Naive B cell (primary cell): ENCODE results near the gene WNT1. TPM values are rescaled to one million over a fixed set of nuclear protein-coding genes. Genes with fewer than 3 reads are reported as not detected.
A peak's percentile ranks its signal among the peaks of the same experiment; 100 is the strongest.

Experiments
- ATAC-seq, 2 donors: fragments of 150-1000 bp; cut with Tn5 transposase; 2 replicates each; pipeline ENCODE4 v1.10.0; 2021; ENCODE audit warnings: low read depth in 2 of 2, mild to moderate bottlenecking in 2 of 2, moderate library complexity in 2 of 2
- DNase-seq: peaks from one replicate; pipeline ENCODE4 v3.0.0; 2022
- H3K27ac Mint-ChIP-seq, 6 donors: one replicate each; pipeline ENCODE4 v1.8.0; 2020 to 2022; ENCODE audit warnings: mild to moderate bottlenecking in 6 of 6, mixed read lengths in 6 of 6, moderate library complexity in 5 of 6, inconsistent platforms in 2 of 6
- H3K27me3 Mint-ChIP-seq, 3 donors: one replicate each; pipeline ENCODE4 v1.8.0; 2021 to 2022; ENCODE audit warnings: mixed read lengths in 3 of 3, mild to moderate bottlenecking in 1 of 3
- H3K36me3 Mint-ChIP-seq, 2 donors: one replicate each; pipeline ENCODE4 v1.8.0; 2020 to 2022; ENCODE audit warnings: mixed read lengths in 2 of 2, inconsistent platforms in 1 of 2, mild to moderate bottlenecking in 1 of 2
- H3K4me1 Mint-ChIP-seq, 3 donors: one replicate each; pipeline ENCODE4 v1.8.0; 2020 to 2022; ENCODE audit warnings: mixed read lengths in 3 of 3, inconsistent platforms in 1 of 3, mild to moderate bottlenecking in 1 of 3, moderate library complexity in 1 of 3
- H3K4me3 Mint-ChIP-seq, 8 donors: one replicate each; pipeline ENCODE4 v1.8.0; 2020 to 2022; ENCODE audit warnings: mild to moderate bottlenecking in 8 of 8, mixed read lengths in 8 of 8, moderate library complexity in 8 of 8, inconsistent platforms in 2 of 8
- H3K9me3 Mint-ChIP-seq, 7 donors: one replicate each; pipeline ENCODE4 v1.8.0; 2020 to 2022; ENCODE audit warnings: mixed read lengths in 7 of 7, mild to moderate bottlenecking in 5 of 7, inconsistent platforms in 2 of 7, moderate library complexity in 1 of 7
- polyA plus RNA-seq, 6 donors: library from polyadenylated mRNA; unstranded; fragments of 300-500 nt; fragmentation: Illumina TruSeq; gene quantifications; one replicate each; pipeline ENCODE4 v1.2.3, GENCODE V29; 2021; ENCODE audit warnings: low read depth in 6 of 6

The WNT1 gene
- under 1 TPM in 1 of 6 donors, not detected in 5; 0.23 TPM for polyA plus RNA-seq

DNA sequence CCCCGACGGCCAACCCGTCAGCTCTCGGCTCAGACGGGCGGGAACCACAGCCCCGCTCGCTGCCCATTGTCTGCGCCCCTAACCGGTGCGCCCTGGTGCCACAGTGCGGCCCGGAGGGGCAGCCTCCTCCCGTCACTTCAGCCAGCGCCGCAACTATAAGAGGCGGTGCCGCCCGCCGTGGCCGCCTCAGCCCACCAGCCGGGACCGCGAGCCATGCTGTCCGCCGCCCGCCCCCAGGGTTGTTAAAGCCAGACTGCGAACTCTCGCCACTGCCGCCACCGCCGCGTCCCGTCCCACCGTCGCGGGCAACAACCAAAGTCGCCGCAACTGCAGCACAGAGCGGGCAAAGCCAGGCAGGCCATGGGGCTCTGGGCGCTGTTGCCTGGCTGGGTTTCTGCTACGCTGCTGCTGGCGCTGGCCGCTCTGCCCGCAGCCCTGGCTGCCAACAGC is at the start of gene WNT1:
Gene WNT1, plus strand, starts transcription at position 32 of the 450 bp plus-strand sequence. Its CDS starts 329 bp downstream, at position 361.
- DNase-seq (no peak), ATAC-seq (peak; percentile 6 to 9)
- H3K27ac Mint-ChIP-seq: peak within 1 kb of the TSS; percentile 80 to 93 (median 86)
- H3K4me1 Mint-ChIP-seq: peaks cover 46 to 55% (median 47%) of the 10 kb centered on the region in 3 donors
- H3K9me3 Mint-ChIP-seq: no peaks in the 10 kb centered on the region
- peaks cover 52 to 82% (median 82%) of the 10 kb centered on the region in 3 donors for H3K27me3 Mint-ChIP-seq
- peaks cover 0 to 15% of the 10 kb centered on the region in 2 donors for H3K36me3 Mint-ChIP-seq
- peak within 1 kb of the TSS; percentile 84 to 94 (median 92) for H3K4me3 Mint-ChIP-seq

DNA sequence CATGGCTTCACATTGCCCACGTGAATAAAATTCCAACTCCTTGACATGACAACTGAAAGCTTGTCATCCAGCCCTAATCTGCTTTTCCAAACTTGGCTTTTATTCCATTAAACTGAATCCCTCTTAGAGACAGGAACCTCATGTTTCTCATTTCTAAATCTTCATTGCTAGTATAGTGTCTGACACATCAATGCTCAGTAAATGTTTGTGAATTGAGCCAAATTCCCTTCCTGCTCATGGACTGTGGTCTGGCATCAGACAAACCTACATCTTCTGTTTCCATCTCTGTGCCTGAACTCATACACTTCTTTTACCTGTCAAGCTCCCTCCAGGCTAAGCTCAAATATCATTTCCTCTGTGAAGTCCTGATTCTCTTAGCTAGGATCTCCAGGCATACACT is 48.6 kb upstream of the WNT1 start:
- ATAC-seq (no peak), DNase-seq (no peak)
- Mint-ChIP-seq H3K27ac (no peak overlapping the region), H3K27me3 (no peaks in the 10 kb centered on the region), H3K4me3 (peak overlapping the region in 2 of 8 donors; percentile 5 to 42), H3K9me3 (no peaks in the 10 kb centered on the region), H3K4me1 (peaks cover 5 to 13% (median 11%) of the 10 kb centered on the region in 3 donors), H3K36me3 (peaks cover 5 to 28% of the 10 kb centered on the region in 2 donors)

DNA sequence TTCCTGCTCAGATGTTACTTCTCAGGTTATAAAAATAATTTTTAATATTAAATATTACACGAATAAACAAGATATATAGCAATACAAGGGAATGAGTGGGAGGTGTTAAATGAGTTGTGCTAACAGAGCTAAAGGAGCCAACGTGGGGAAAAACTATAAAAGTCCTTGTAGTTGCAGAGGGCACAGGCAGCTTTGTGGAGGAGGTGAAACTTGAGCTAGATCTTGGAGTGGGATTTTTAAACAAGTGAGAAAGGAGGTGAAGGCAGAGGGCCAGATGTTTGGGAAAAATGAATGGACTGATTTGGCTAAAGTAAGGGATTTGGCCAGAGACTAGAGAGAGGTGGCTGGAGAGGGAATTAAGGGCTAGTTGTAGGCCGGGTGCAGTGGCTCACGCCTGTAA is 47.6 kb upstream of the WNT1 start:
- Mint-ChIP-seq H3K36me3 (peaks cover 5 to 28% of the 10 kb centered on the region in 2 donors), H3K27me3 (no peaks in the 10 kb centered on the region), H3K9me3 (no peaks in the 10 kb centered on the region), H3K4me3 (no peak overlapping the region), H3K27ac (no peak overlapping the region), H3K4me1 (peaks cover 5 to 11% (median 10%) of the 10 kb centered on the region in 3 donors)
- no peak for ATAC-seq
- DNase-seq: no peak

DNA sequence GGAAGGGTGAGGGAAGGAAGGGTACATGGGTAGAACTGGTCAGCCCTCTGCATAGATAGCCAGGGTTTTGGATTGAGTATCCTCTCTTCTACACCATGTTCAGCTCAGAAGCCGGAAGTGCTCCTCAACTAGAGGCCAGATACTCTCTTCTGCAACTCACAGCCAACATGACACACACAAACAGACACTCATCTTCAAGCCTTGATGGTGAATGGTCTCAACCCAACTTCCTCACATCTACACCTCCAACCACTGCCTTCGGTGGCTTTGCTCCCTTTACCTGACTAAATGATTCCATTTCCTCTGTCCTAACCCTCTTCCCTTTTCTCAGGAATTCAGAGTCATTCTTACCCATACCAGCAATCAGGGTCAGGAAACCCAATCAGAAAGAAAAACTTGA is 45.2 kb upstream of the WNT1 start:
- Mint-ChIP-seq H3K27ac (no peak overlapping the region), H3K9me3 (no peaks in the 10 kb centered on the region), H3K27me3 (no peaks in the 10 kb centered on the region), H3K36me3 (peaks cover 5 to 28% of the 10 kb centered on the region in 2 donors), H3K4me3 (no peak overlapping the region), H3K4me1 (peaks cover 9 to 15% (median 13%) of the 10 kb centered on the region in 3 donors)
- no peak for ATAC-seq
- DNase-seq: no peak

DNA sequence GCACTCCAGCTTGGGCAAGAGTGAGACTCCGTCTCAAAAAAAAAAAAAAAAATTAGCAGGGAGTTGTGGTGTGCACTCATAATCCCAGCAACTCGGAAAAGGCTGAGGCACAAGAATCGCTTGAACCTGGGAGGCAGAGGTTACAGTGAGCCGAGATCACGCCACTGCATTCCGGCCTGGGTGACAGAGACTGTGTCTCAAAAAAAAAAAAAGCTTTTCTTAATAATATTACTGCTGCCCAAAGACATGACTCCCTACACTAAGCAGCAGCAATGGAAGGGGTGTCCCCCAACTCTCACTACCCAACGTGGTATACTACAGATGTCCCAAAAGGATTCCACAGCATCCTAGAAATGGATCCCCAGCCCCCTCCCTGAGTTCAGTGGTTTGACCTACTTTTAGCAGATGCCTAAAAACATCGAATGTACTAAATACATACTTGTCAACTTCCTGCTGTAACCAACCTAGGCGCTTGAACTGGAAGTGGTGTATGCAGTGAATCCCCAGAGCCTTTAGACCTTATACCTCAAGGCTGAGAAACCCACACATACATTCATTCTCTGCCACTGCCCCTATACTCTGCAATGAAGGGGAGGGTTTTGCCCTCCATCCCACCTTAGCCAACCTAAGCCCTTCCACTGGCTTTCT is 44.3 kb upstream of the WNT1 start:
- DNase-seq (no peak), ATAC-seq (no peak)
- Mint-ChIP-seq H3K27ac (no peak overlapping the region), H3K27me3 (no peaks in the 10 kb centered on the region), H3K9me3 (no peaks in the 10 kb centered on the region), H3K36me3 (peaks cover 5 to 28% of the 10 kb centered on the region in 2 donors), H3K4me3 (no peak overlapping the region), H3K4me1 (peaks cover 18 to 22% (median 21%) of the 10 kb centered on the region in 3 donors)

DNA sequence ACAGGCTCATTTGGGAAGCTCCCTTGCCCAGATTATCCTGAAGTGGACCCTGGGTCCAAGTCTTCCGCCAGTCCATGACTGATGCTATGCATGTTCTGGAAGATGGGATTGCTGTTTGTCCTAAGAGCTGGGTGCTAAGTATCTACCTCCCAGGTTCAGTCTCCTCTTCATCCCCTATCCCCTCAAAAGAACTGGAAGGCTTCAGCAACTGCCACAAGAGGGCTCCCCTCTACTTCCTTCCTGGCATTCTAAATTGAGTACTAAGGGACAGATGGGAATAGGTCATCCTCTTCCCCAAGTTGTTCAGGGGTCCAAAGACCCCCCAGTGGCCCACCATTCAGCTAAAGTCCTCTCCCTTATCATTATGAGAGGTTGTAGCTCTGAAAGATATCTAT is 43.8 kb upstream of the WNT1 start:
- no peaks in the 10 kb centered on the region for H3K9me3 Mint-ChIP-seq
- H3K36me3 Mint-ChIP-seq: peaks cover 10 to 25% of the 10 kb centered on the region in 2 donors
- H3K4me3 Mint-ChIP-seq: no peak overlapping the region
- H3K27me3 Mint-ChIP-seq: no peaks in the 10 kb centered on the region
- H3K4me1 Mint-ChIP-seq: peaks cover 24 to 27% (median 26%) of the 10 kb centered on the region in 3 donors
- DNase-seq (no peak), ATAC-seq (no peak)
- no peak overlapping the region for H3K27ac Mint-ChIP-seq

DNA sequence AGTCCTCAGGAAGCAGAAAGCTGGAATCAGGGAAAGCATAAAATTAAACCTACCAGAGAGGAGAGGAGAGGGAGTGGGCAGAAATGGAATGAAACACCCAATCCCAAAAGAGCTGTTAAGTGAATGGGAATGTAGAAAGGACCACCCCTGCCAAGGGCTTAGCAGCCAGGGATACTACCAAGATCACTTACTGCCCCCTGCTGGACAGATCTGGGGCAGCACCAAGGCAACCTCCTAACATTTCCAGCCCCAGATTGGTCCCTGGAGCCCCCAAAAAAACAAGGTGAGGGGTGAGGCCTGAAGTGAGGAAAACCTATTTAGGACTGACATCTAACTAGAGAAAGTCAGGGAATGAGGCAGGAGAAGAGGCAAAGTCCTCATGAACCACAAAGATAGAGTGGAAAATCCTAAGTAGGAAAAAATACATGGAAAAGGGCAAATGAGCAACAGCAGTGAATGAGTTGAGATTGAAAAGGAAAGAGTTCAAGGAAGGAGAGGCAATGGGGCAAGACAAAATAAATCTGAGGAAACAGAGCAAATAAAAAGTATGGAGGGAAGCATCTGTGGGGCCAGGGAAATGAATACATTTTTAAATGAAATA is 41.6 kb upstream of the WNT1 start:
- peaks cover 35 to 46% (median 39%) of the 10 kb centered on the region in 3 donors for H3K4me1 Mint-ChIP-seq
- peak overlapping the region in 4 of 6 donors; percentile 19 to 89 (median 58) for H3K27ac Mint-ChIP-seq
- H3K27me3 Mint-ChIP-seq: no peaks in the 10 kb centered on the region
- ATAC-seq (peak in 1 of 2 donors; percentile 51), DNase-seq (peak; percentile 75)
- no peaks in the 10 kb centered on the region for H3K9me3 Mint-ChIP-seq
- peaks cover 10 to 12% of the 10 kb centered on the region in 2 donors for H3K36me3 Mint-ChIP-seq
- no peak overlapping the region for H3K4me3 Mint-ChIP-seq

DNA sequence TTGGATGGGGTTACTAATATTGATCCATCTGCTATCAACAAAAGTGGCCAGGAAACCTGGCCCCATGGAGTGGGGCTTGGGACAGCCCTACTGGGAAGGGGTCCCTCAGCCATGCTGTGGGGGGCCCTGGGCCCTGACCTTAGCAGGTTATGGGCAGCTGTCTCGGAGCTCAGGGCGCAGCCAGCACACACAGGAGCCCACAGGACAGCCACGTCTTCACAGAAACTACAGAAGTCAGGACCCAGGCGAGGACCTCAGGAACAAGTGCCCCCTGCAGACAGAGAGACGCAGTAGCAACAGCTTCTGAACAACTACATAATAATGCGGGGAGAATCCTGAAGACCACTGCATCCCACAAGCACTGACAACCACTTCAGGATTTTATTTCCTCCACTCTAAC is 41.0 kb upstream of the WNT1 start:
- Mint-ChIP-seq H3K4me1 (peaks cover 35 to 53% (median 42%) of the 10 kb centered on the region in 3 donors), H3K27ac (peak overlapping the region in 4 of 6 donors; percentile 44 to 80 (median 72)), H3K9me3 (no peaks in the 10 kb centered on the region), H3K27me3 (no peaks in the 10 kb centered on the region), H3K36me3 (peaks cover 10 to 12% of the 10 kb centered on the region in 2 donors), H3K4me3 (no peak overlapping the region)
- DNase-seq (no peak), ATAC-seq (no peak)

DNA sequence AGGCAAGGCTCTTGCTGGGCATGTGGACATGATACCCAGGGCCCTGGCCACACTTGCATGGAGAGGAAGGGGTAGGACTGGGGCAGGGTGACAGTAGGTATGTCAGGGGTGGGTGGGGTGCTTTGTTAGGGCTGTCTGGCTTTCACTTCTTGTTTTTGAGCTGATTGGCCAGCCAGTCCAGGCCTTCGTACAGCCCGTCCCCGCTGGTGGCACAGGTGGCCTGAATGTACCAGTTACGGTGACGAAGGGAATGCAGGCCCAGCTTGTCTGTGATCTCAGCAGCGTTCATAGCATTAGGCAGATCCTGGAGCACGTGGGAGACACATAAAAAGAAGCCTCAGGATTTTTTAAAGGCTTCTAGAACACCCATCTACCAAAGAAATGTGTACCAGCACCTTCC is 39.3 kb upstream of the WNT1 start:
- H3K27ac Mint-ChIP-seq: peak overlapping the region; percentile 34 to 91 (median 70)
- peak overlapping the region in 3 of 8 donors; percentile 4 to 81 (median 53) for H3K4me3 Mint-ChIP-seq
- no peaks in the 10 kb centered on the region for H3K27me3 Mint-ChIP-seq
- peaks cover 0 to 12% of the 10 kb centered on the region in 2 donors for H3K36me3 Mint-ChIP-seq
- peaks cover 43 to 59% (median 45%) of the 10 kb centered on the region in 3 donors for H3K4me1 Mint-ChIP-seq
- ATAC-seq (peak; percentile 96 to 99), DNase-seq (peak; percentile 70)
- no peaks in the 10 kb centered on the region for H3K9me3 Mint-ChIP-seq

DNA sequence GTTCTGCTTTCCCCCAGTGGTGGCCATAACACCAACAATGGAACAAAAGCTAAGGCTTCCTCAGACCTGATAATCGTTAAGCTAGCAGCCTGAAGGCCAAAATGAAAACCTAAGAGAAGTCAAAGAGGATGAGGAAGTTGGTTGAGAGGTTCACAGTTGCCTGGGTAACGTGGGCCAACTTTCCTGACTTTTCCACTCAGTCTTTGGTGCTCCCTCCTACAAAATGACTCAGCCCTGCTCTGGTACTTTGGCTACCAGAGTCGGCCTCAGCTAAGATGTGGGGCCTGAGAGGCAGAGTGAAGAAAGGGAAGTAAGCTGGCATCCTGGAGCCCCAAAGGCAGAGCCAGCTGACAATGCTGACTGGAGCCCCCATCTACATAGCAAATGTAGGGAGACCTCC is 37.9 kb upstream of the WNT1 start:
- no peak for DNase-seq
- H3K36me3 Mint-ChIP-seq: peaks cover 0 to 12% of the 10 kb centered on the region in 2 donors
- no peak for ATAC-seq
- H3K4me1 Mint-ChIP-seq: peaks cover 43 to 59% (median 46%) of the 10 kb centered on the region in 3 donors
- peak overlapping the region; percentile 46 to 89 (median 72) for H3K27ac Mint-ChIP-seq
- H3K9me3 Mint-ChIP-seq: no peaks in the 10 kb centered on the region
- no peaks in the 10 kb centered on the region for H3K27me3 Mint-ChIP-seq
- H3K4me3 Mint-ChIP-seq: no peak overlapping the region

DNA sequence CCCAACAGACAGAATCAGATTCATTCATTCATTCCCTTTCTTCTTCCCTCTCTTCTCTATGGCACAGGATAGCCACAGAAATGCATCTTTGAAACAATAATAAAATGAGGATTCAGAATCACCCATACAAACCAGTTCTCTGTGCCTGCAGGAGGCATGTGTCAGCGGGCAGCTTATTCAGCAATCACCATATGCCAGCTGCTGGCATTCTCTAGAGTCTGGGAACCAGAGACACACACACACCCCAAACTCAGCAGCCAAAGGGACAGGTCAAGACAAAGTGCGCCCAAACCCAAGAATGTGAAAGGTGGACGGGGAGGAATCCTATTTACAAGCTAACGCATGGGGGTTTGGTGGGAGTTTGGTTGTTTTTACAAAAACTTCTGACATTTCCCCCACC is 34.9 kb upstream of the WNT1 start:
- peaks cover 7 to 16% of the 10 kb centered on the region in 2 donors for H3K36me3 Mint-ChIP-seq

DNA sequence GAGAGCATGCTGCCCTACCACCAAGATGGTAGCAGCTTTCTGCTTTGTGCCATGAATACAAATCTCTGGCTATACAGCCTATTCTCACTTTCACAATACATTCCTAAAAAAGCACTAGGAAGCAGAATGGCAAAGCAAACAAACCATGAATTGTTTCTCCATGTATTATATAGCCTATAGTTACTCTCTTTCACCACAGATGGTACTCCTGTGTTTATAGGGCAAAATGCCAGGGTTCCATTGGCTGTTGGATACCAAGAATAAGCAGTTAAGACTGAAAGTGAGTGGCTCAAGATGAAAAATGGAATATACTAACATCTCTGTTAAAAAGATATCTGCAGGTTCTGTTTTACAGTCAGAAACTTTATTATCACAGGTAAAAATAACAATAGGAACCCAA is 31.9 kb upstream of the WNT1 start:
- H3K27ac Mint-ChIP-seq: peak overlapping the region in 1 of 6 donors; percentile 52
- H3K36me3 Mint-ChIP-seq: peaks cover 4 to 7% of the 10 kb centered on the region in 2 donors
- peaks cover 7 to 26% (median 21%) of the 10 kb centered on the region in 3 donors for H3K4me1 Mint-ChIP-seq
- DNase-seq (no peak), ATAC-seq (no peak)
- no peaks in the 10 kb centered on the region for H3K9me3 Mint-ChIP-seq
- no peaks in the 10 kb centered on the region for H3K27me3 Mint-ChIP-seq
- H3K4me3 Mint-ChIP-seq: no peak overlapping the region

More for the DNA sequence above, 34.9 kb upstream of the WNT1 start:
- Mint-ChIP-seq H3K9me3 (no peaks in the 10 kb centered on the region), H3K27me3 (no peaks in the 10 kb centered on the region), H3K4me1 (peaks cover 32 to 50% (median 45%) of the 10 kb centered on the region in 3 donors), H3K4me3 (no peak overlapping the region), H3K27ac (no peak overlapping the region)
- DNase-seq (no peak), ATAC-seq (no peak)

DNA sequence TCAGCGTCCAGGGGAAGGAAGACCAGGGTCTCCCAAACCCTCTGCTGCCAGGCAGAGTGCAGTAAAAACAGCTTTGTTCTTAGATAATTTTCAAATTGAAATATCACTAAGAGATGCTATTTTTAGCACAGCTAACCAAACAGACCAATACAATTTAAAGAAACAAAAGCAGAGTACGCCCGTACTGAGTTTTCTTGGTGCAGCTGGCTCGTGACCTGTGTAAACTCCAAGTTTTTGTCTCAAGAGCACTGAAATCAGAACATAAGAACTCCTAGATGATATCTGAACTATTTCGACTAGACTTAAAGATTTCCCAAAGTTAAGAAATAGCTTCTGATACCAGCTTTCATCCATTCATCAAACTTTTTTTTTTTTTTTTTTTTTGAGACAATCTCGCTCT is 31.2 kb upstream of the WNT1 start:
- Mint-ChIP-seq H3K4me3 (no peak overlapping the region), H3K27me3 (no peaks in the 10 kb centered on the region), H3K27ac (no peak overlapping the region), H3K9me3 (no peaks in the 10 kb centered on the region), H3K36me3 (peaks cover 4 to 7% of the 10 kb centered on the region in 2 donors), H3K4me1 (peaks cover 5 to 26% (median 14%) of the 10 kb centered on the region in 3 donors)
- DNase-seq (no peak), ATAC-seq (no peak)

DNA sequence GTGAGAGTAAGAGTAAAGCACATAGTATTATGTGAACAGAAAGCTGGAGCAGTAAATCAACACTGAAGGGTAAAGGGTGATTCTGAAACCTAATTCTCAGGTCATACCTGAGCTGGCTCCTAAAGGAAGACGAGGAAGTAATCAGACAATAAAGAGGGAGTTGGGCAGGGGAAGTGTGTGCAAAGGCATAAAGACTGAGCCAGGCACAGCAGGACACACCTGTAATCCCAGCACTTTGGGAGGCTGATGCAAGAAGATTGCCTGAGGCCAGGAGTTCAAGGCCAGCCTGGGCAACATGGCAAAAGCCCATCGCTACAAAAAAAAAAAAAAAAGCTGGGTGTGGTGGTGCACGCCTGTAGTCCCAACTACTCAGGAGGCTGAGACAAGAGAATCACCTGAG is 30.4 kb upstream of the WNT1 start:
- no peak for DNase-seq
- Mint-ChIP-seq H3K36me3 (peaks cover 4 to 7% of the 10 kb centered on the region in 2 donors), H3K4me1 (peaks cover 2 to 21% (median 13%) of the 10 kb centered on the region in 3 donors), H3K27ac (peak overlapping the region in 1 of 6 donors; percentile 3), H3K27me3 (no peaks in the 10 kb centered on the region), H3K9me3 (no peaks in the 10 kb centered on the region), H3K4me3 (no peak overlapping the region)
- no peak for ATAC-seq
